GM12875 (cell line): ENCODE data around the gene LTA.

Source experiments
- H3K4me3 ChIP-seq: one replicate; pipeline ENCODE4 v1.5.1; 2011; ENCODE audit warnings: low read depth, low read length, control low read depth
- CTCF ChIP-seq: IDR thresholded peaks from 2 replicates; pipeline ENCODE4 v1.5.1; 2011; ENCODE audit warnings: low read depth, mild to moderate bottlenecking, control low read depth, inconsistent platforms, low read length, moderate library complexity, borderline replicate concordance; ENCODE audit not compliant: insufficient read depth

Gene LTA

GRCh38 chr6:31530659-31531058 lies 41.4 kb upstream of the LTA start:
- H3K4me3 ChIP-seq: no peak overlapping the region
- no peak for TF ChIP-seq CTCF

GRCh38 chr6:31531162-31531561 lies 40.9 kb upstream of the LTA start:
- H3K4me3 ChIP-seq: no peak overlapping the region
- TF ChIP-seq CTCF: no peak

GRCh38 chr6:31531771-31532643 lies 40.1 kb upstream of the LTA start:
- no peak for TF ChIP-seq CTCF
- no peak overlapping the region for H3K4me3 ChIP-seq

- no peak for TF ChIP-seq CTCF
- no peak overlapping the region for H3K4me3 ChIP-seq
Observed at GRCh38 chr6:31532644-31533454, 39.2 kb upstream of the LTA start.

GRCh38 chr6:31533455-31533841 lies 38.6 kb upstream of the LTA start:
- no peak overlapping the region for H3K4me3 ChIP-seq
- TF ChIP-seq CTCF: no peak

GRCh38 chr6:31534011-31534410 lies 38.1 kb upstream of the LTA start:
- no peak overlapping the region for H3K4me3 ChIP-seq
- no peak for TF ChIP-seq CTCF

GRCh38 chr6:31534521-31535040 lies 37.5 kb upstream of the LTA start:
- no peak for TF ChIP-seq CTCF
- no peak overlapping the region for H3K4me3 ChIP-seq
